SK-N-SH (cell line): Measurements from ENCODE around the gene PHPT1. TPM values are rescaled to one million over a fixed set of nuclear protein-coding genes. Genes with fewer than 3 reads are reported as not detected.

Experiments used
- CTCF ChIA-PET: fragments of 300-600, 350-600 bp; formaldehyde crosslinking; extraction: SDS; loops from one replicate; lab custom pipeline; 2021; lab: Yijun Ruan, JAX
- POLR2A ChIA-PET: fragments of 350-600 bp; sonication (Branson Sonifier 250); formaldehyde crosslinking; extraction: SDS; loops from one replicate; lab custom pipeline; 2020; ENCODE audit warnings: antibody characterized with exemption, inconsistent platforms; lab: Yijun Ruan, JAX
- DNase-seq: peaks from one replicate; pipeline ENCODE4 v3.0.0; 2012
- H2AFZ ChIP-seq: fragments of 200-600 bp; sonication (generic); 2 replicates; pipeline ENCODE4 v1.8.1; 2016; ENCODE audit warnings: antibody characterized with exemption, mild to moderate bottlenecking, low read depth
- H3F3A ChIP-seq: fragments of 200-600 bp; sonication (generic); replicated peaks from 2 replicates; pipeline ENCODE3; 2016; ENCODE audit warnings: antibody characterized with exemption, mild to moderate bottlenecking; ENCODE audit not compliant: insufficient read depth
- H3K27ac ChIP-seq, 2 experiments: fragments of 200-500 bp in 1 of 2; fragments of 200-600 bp in 1 of 2; sonication (Bioruptor generic) in 1 of 2; sonication (generic), shearing (Covaris generic) in 1 of 2; 2 replicates each; pipeline versions ENCODE4 v1.5.1 to v1.6.1; 2014 to 2016; ENCODE audit warnings: low read depth in 2 of 2, inconsistent platforms in 1 of 2, low read length in 1 of 2, mild to moderate bottlenecking in 1 of 2, mixed read lengths in 1 of 2
- H3K27me3 ChIP-seq: fragments of 200-600 bp; sonication (generic), shearing (Covaris generic); 2 replicates; pipeline ENCODE4 v1.6.1; 2016; ENCODE audit warnings: mixed run types; ENCODE audit not compliant: insufficient read depth
- H3K36me3 ChIP-seq, 2 experiments: fragments of 200-500 bp in 1 of 2; fragments of 200-600 bp in 1 of 2; sonication (Bioruptor generic) in 1 of 2; sonication (generic) in 1 of 2; replicated peaks in 1 of 2; 2 replicates each; pipeline versions ENCODE3 to v1.5.1; 2014 to 2016; ENCODE audit warnings: low read length in 1 of 2, mild to moderate bottlenecking in 1 of 2; ENCODE audit not compliant: insufficient read depth in 2 of 2, control insufficient read depth in 1 of 2
- H3K4me1 ChIP-seq, 2 experiments: fragments of 200-500 bp in 1 of 2; fragments of 200-600 bp in 1 of 2; sonication (Bioruptor generic) in 1 of 2; sonication (generic), shearing (Covaris generic) in 1 of 2; 2 replicates each; pipeline versions ENCODE4 v1.5.1 to v1.6.1; 2014 to 2016; ENCODE audit warnings: low read depth in 1 of 2, low read length in 1 of 2, mixed run types in 1 of 2; ENCODE audit not compliant: insufficient read depth in 2 of 2, control insufficient read depth in 1 of 2
- H3K4me2 ChIP-seq: fragments of 200-600 bp; sonication (generic), shearing (Covaris generic); 2 replicates; pipeline ENCODE4 v1.6.1; 2017; ENCODE audit warnings: mixed run types
- H3K4me3 ChIP-seq, 2 experiments: fragments of 200-500 bp in 1 of 2; fragments of 200-600 bp in 1 of 2; sonication (Bioruptor generic) in 1 of 2; sonication (generic), shearing (Covaris generic) in 1 of 2; 2 replicates each; pipeline versions ENCODE4 v1.5.1 to v1.8.1; 2014 to 2016; ENCODE audit warnings: low read depth in 2 of 2, inconsistent platforms in 1 of 2, low read length in 1 of 2, mild to moderate bottlenecking in 1 of 2, mixed read lengths in 1 of 2, moderate library complexity in 1 of 2
- H3K79me2 ChIP-seq: fragments of 200-600 bp; sonication (generic); 2 replicates; pipeline ENCODE4 v1.8.1; 2017; ENCODE audit warnings: mild to moderate bottlenecking; ENCODE audit not compliant: insufficient read depth
- H3K9ac ChIP-seq: fragments of 200-600 bp; sonication (generic); 2 replicates; pipeline ENCODE4 v1.6.1; 2017; ENCODE audit warnings: mixed run types
- H3K9me2 ChIP-seq: fragments of 200-600 bp; sonication (generic); 2 replicates; pipeline ENCODE4 v1.6.1; 2017; ENCODE audit warnings: mixed run types
- H3K9me3 ChIP-seq: fragments of 200-600 bp; sonication (generic); 2 replicates; pipeline ENCODE4 v1.6.1; 2017; ENCODE audit warnings: mixed run types, mild to moderate bottlenecking, moderate library complexity
- H4K20me1 ChIP-seq: fragments of 200-600 bp; sonication (generic); 2 replicates; pipeline ENCODE4 v1.6.1; 2017; ENCODE audit warnings: mild to moderate bottlenecking, mixed run types; ENCODE audit not compliant: insufficient read depth
- ELF1 ChIP-seq: IDR thresholded peaks from 2 replicates; pipeline ENCODE4 v1.4.0; 2012
- EZH2phosphoT487 ChIP-seq: fragments of 200-600 bp; sonication (generic); IDR thresholded peaks from 2 replicates; pipeline ENCODE4 v1.6.1; 2017; ENCODE audit warnings: low read depth, mixed run types, mild to moderate bottlenecking, antibody characterized with exemption, moderate library complexity, borderline replicate concordance
- FOXJ3 ChIP-seq: sonication (generic); formaldehyde crosslinking; IDR thresholded peaks from 2 replicates; pipeline ENCODE4 v1.5.1; 2020; ENCODE audit warnings: mild to moderate bottlenecking, missing genetic modification reagents
- GABPA ChIP-seq: IDR thresholded peaks from 2 replicates; pipeline ENCODE4 v1.4.0; 2012; ENCODE audit warnings: low read depth, mild to moderate bottlenecking
- MEF2A ChIP-seq: IDR thresholded peaks from 2 replicates; pipeline ENCODE4 v1.4.0; 2012; ENCODE audit warnings: low read depth, borderline replicate concordance
- NFIC ChIP-seq: IDR thresholded peaks from 2 replicates; pipeline ENCODE4 v1.4.0; 2012; ENCODE audit warnings: borderline replicate concordance
- NRF1 ChIP-seq: IDR thresholded peaks from 2 replicates; pipeline ENCODE4 v1.6.1; 2012; ENCODE audit warnings: low read depth, mild to moderate bottlenecking, low read length
- POLR2AphosphoS5 ChIP-seq: IDR thresholded peaks from 2 replicates; pipeline ENCODE4 v1.6.1; 2012; ENCODE audit warnings: low read depth, low read length
- RFX5 ChIP-seq: IDR thresholded peaks from 2 replicates; pipeline ENCODE4 v1.6.1; 2012; ENCODE audit warnings: mild to moderate bottlenecking, improper control_type of control experiment, low read length
- SMC3 ChIP-seq: IDR thresholded peaks from 2 replicates; pipeline ENCODE4 v1.6.1; 2012; ENCODE audit warnings: low read depth, low read length, improper control_type of control experiment
- TAF1 ChIP-seq: IDR thresholded peaks from 2 replicates; pipeline ENCODE4 v1.6.1; 2012; ENCODE audit warnings: low read depth, mild to moderate bottlenecking, low read length, moderate library complexity, borderline replicate concordance
- TEAD4 ChIP-seq: IDR thresholded peaks from 2 replicates; pipeline ENCODE4 v1.4.0; 2012; ENCODE audit warnings: mild to moderate bottlenecking, borderline replicate concordance; ENCODE audit not compliant: insufficient read depth
- YY1 ChIP-seq: IDR thresholded peaks from 2 replicates; pipeline ENCODE4 v1.4.0; 2012; ENCODE audit warnings: low read depth, mild to moderate bottlenecking
- WGBS: methylation state at CpG from one replicate; pipeline ENCODE4 v1.1.6; 2017; ENCODE audit warnings: low lambda C conversion rate; 5-methylcytosine and 5-hydroxymethylcytosine counted together
- polyA plus RNA-seq, 3 experiments: library from polyadenylated mRNA; depleted of rRNA; stranded (reverse); fragments of >200 nt; gene quantifications; 2 replicates each; pipeline ENCODE4 v1.2.3, GENCODE V29; 2012
- TF ChIP-seq, protein P1 (sequence below): IDR thresholded peaks from 2 replicates; pipeline ENCODE4 v1.4.0; 2012; ENCODE audit warnings: low read depth, borderline replicate concordance
- TF ChIP-seq, protein P2 (sequence below): IDR thresholded peaks from 2 replicates; pipeline ENCODE4 v1.6.1; 2012; ENCODE audit warnings: mild to moderate bottlenecking, low read depth, low read length, moderate library complexity
- TF ChIP-seq, protein P3 (sequence below): IDR thresholded peaks from 2 replicates; pipeline ENCODE4 v1.4.0; 2012; ENCODE audit warnings: low read depth
- TF ChIP-seq, protein P4 (sequence below): fragments of 150-350 bp; IDR thresholded peaks from 2 replicates; pipeline ENCODE4 v1.6.1; 2016; ENCODE audit warnings: mild to moderate bottlenecking, low read depth, low read length

Gene PHPT1
- polyA plus RNA-seq, 1 of the 3 experiments (the other 2 are of a cell fraction) = 517 TPM

DNA sequence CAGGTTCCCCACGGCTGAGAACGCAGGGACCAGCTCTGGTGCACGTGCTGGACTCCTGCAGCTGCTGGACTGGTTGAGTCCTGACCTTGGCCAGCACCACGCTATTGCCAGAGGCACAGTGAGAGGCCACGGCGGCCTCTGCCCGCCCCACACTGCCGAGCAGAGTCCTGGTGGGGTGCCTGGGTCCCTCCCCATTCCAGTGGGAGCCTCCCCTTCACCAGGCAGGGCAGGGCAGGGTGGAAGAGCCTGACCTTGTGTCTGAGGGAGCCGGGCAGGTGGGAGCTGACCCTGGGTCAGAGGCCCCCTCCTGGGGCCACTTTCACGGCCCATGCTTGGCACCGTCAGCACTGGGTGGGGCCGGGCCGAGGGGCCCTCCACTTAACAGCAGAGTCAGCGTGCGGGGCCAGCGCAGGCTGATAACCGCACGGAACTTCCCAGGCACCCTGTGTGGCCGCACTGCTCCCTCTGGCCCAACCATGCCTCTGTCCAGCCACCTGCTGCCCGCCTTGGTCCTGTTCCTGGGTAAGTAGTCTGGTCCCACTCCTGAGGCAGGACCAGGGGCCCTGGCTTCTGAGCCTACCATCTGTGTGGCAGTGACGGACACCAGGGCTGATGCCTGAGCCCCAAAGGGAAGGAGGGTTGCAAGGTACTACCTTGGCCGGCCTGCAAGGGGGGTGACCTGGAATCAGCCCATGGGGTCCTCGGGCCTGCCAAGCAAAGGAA lies 2.9 kb downstream of the PHPT1 start, which contains the start of gene MAMDC4:
TSS of gene MAMDC4 (plus strand) at position 406 of the 723 bp plus-strand sequence. CDS start at position 477, 71 bp downstream.
- Histone ChIP-seq H3K9me3 (no peaks in the 10 kb centered on the region), H3K27ac (no peak within 1 kb of the TSS; a peak in 1 of 4 replicates), H3K27me3 (no peaks in the 10 kb centered on the region), H3K9me2 (no peaks in the 10 kb centered on the region), H3K4me3 (no peak within 1 kb of the TSS), H3K4me2 (no peak within 1 kb of the TSS), H3K79me2 (peaks cover 20% of the 10 kb centered on the region; the same call in 1 of the 2 replicates), H3K36me3 (peaks cover 0 to 8% of the 10 kb centered on the region in 2 experiments), H3K4me1 (peaks cover 4 to 13% of the 10 kb centered on the region in 2 experiments; a peak in 2 of 4 replicates), H4K20me1 (no peaks in the 10 kb centered on the region; the same call in 1 of the 2 replicates), H3K9ac (no peak within 1 kb of the TSS), H2AFZ (no peak within 1 kb of the TSS)
- CTCF ChIA-PET = interaction anchor here (1.0 to 1.5 kb wide), 3 partner anchors 8 to 177 kb away, joined by 3 to 7 read pairs (median 3); no protein-coding TSS in a partner anchor
- DNase-seq = no peak
- POLR2A ChIA-PET = interaction anchor here (0.7 to 1.2 kb wide), 3 partner anchors 8 to 12 kb away, joined by 3 read pairs; no protein-coding TSS in a partner anchor
- WGBS = no CpG with 5 or more reads among the region's 23 CpGs
- TF ChIP-seq, protein P1, sequence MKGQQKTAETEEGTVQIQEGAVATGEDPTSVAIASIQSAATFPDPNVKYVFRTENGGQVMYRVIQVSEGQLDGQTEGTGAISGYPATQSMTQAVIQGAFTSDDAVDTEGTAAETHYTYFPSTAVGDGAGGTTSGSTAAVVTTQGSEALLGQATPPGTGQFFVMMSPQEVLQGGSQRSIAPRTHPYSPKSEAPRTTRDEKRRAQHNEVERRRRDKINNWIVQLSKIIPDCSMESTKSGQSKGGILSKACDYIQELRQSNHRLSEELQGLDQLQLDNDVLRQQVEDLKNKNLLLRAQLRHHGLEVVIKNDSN = no peak
- TF ChIP-seq, protein P2, sequence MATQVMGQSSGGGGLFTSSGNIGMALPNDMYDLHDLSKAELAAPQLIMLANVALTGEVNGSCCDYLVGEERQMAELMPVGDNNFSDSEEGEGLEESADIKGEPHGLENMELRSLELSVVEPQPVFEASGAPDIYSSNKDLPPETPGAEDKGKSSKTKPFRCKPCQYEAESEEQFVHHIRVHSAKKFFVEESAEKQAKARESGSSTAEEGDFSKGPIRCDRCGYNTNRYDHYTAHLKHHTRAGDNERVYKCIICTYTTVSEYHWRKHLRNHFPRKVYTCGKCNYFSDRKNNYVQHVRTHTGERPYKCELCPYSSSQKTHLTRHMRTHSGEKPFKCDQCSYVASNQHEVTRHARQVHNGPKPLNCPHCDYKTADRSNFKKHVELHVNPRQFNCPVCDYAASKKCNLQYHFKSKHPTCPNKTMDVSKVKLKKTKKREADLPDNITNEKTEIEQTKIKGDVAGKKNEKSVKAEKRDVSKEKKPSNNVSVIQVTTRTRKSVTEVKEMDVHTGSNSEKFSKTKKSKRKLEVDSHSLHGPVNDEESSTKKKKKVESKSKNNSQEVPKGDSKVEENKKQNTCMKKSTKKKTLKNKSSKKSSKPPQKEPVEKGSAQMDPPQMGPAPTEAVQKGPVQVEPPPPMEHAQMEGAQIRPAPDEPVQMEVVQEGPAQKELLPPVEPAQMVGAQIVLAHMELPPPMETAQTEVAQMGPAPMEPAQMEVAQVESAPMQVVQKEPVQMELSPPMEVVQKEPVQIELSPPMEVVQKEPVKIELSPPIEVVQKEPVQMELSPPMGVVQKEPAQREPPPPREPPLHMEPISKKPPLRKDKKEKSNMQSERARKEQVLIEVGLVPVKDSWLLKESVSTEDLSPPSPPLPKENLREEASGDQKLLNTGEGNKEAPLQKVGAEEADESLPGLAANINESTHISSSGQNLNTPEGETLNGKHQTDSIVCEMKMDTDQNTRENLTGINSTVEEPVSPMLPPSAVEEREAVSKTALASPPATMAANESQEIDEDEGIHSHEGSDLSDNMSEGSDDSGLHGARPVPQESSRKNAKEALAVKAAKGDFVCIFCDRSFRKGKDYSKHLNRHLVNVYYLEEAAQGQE = no peak
- TF ChIP-seq YY1 (no peak), TEAD4 (no peak), POLR2AphosphoS5 (no peak), RFX5 (no peak), EZH2phosphoT487 (no peak), ELF1 (no peak), GABPA (no peak), SMC3 (no peak), TAF1 (no peak), FOXJ3 (no peak), MEF2A (no peak), NRF1 (no peak), NFIC (no peak)
- TF ChIP-seq, protein P3, sequence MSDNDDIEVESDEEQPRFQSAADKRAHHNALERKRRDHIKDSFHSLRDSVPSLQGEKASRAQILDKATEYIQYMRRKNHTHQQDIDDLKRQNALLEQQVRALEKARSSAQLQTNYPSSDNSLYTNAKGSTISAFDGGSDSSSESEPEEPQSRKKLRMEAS = no peak
- TF ChIP-seq, protein P4, sequence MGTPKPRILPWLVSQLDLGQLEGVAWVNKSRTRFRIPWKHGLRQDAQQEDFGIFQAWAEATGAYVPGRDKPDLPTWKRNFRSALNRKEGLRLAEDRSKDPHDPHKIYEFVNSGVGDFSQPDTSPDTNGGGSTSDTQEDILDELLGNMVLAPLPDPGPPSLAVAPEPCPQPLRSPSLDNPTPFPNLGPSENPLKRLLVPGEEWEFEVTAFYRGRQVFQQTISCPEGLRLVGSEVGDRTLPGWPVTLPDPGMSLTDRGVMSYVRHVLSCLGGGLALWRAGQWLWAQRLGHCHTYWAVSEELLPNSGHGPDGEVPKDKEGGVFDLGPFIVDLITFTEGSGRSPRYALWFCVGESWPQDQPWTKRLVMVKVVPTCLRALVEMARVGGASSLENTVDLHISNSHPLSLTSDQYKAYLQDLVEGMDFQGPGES = no peak
- TF ChIP-seq, all 33 proteins: peak for 0
- H3F3A ChIP-seq = no peaks in the 10 kb centered on the region
